Measurements from ENCODE around the gene DOC2A.

- TF ChIP-seq REST (tag by site-specific recombination; IDR thresholded peaks at IDR 0.05), result no peak
- TF ChIP-seq CTCF (tag by site-specific recombination; IDR thresholded peaks at IDR 0.05), result no peak
- no peak for TF ChIP-seq YY1 (tag by site-specific recombination; IDR thresholded peaks at IDR 0.05)
- no peak for TF ChIP-seq ZNF629 (tag by site-specific recombination; IDR thresholded peaks at IDR 0.05)
- no peak for TF ChIP-seq TSHZ1 (tag by site-specific recombination; IDR thresholded peaks at IDR 0.05; ENCODE audit: borderline replicate concordance)
- no peak for TF ChIP-seq KLF10 (tag by site-specific recombination; IDR thresholded peaks at IDR 0.05)
- TF ChIP-seq KLF1 (tag by site-specific recombination; IDR thresholded peaks at IDR 0.05), result no peak
- no peak for TF ChIP-seq ZNF660 (tag by site-specific recombination; IDR thresholded peaks at IDR 0.05)
- no peak for TF ChIP-seq PRDM6 (tag by site-specific recombination; IDR thresholded peaks at IDR 0.05)
- no peak for TF ChIP-seq ZBTB1 (tag by site-specific recombination; IDR thresholded peaks at IDR 0.05)
- no peak for TF ChIP-seq ZSCAN16 (tag by site-specific recombination; IDR thresholded peaks at IDR 0.05)
These were observed 28.0 kb downstream of the DOC2A start for GRCh38 chr16:29982560-29983419.
